ENCODE data around the gene LRRC27.

DNA sequence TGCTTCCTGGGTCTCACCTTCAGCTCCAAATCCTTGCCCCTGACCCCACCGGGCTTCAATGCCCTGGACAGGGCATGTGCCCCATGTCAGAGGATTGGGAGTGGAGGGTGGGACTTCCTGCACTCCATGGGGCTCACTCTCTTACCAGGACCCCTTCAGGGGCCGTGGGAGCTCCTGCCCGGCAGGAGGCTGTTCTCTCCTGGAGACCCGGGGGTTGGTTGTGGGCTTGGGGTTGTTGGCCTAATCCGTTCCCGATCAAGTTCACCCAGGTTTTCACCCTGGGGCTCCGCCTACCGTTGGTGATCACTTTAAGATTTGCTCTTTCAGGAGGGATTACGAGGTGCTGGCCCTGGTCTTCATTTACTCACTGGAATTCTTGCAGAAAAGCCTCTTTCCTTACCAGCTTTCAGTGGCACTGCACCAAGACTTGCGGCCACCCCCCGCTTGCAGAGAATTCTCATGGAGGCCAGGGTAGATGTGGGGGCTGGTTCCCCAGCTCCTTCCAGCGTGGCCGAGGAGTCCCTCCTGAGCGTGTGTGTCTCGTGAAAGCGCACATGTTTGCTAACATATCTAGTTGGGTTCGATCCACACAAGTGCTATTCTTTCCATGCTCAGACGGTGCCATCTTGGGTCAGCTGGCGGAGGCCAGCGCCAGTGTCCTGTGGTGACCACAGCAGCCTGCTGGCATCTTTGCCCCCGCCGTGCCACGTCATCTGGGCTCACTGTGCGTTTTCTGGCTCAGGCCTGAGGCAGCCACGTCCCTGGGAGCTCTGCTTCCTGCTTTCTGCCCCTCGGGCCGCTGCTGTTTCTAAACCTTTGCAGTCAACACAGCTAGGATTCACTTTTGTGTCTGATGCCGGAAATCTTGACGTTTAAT lies 80.6 kb downstream of the LRRC27 start:
- TF ChIP-seq, protein P1, sequence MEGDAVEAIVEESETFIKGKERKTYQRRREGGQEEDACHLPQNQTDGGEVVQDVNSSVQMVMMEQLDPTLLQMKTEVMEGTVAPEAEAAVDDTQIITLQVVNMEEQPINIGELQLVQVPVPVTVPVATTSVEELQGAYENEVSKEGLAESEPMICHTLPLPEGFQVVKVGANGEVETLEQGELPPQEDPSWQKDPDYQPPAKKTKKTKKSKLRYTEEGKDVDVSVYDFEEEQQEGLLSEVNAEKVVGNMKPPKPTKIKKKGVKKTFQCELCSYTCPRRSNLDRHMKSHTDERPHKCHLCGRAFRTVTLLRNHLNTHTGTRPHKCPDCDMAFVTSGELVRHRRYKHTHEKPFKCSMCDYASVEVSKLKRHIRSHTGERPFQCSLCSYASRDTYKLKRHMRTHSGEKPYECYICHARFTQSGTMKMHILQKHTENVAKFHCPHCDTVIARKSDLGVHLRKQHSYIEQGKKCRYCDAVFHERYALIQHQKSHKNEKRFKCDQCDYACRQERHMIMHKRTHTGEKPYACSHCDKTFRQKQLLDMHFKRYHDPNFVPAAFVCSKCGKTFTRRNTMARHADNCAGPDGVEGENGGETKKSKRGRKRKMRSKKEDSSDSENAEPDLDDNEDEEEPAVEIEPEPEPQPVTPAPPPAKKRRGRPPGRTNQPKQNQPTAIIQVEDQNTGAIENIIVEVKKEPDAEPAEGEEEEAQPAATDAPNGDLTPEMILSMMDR (conservative IDR thresholded peaks at IDR 0.05 in 1 of 2, IDR thresholded peaks at IDR 0.05 in 1 of 2; ENCODE audit: low read depth in 1 of 2, low read length in 2 of 2): no peak
- no peak for TF ChIP-seq EZH2 (IDR thresholded peaks at IDR 0.05; ENCODE audit: low read length, missing control alignments)
